ENCODE data around the gene GPBP1.

GPBP1 gene

GRCh38 chr5:57215629-57216195, 41.9 kb downstream of the GPBP1 start:
- H3K4me1 ChIP-seq, result no peaks in the 10 kb centered on the region
- H3K27me3 ChIP-seq, result no peaks in the 10 kb centered on the region
- no peaks in the 10 kb centered on the region for H3K9me3 ChIP-seq
- H3K4me3 ChIP-seq (ENCODE audit: low read depth, low read length), result no peak overlapping the region
- TF ChIP-seq CTCF (IDR thresholded peaks at IDR 0.05; ENCODE audit: low read depth, low read length), result no peak
- DNase-seq, result no peak
- H3K36me3 ChIP-seq, result peaks cover 23% of the 10 kb centered on the region

GRCh38 chr5:57216714-57217113, 42.9 kb downstream of the GPBP1 start:
- Histone ChIP-seq H3K4me3 (ENCODE audit: low read depth, low read length) (no peak overlapping the region), H3K9me3 (no peaks in the 10 kb centered on the region), H3K36me3 (peaks cover 23% of the 10 kb centered on the region), H3K27me3 (no peaks in the 10 kb centered on the region), H3K4me1 (no peaks in the 10 kb centered on the region)
- no peak for TF ChIP-seq CTCF (IDR thresholded peaks at IDR 0.05; ENCODE audit: low read depth, low read length)
- DNase-seq, result no peak

GRCh38 chr5:57219386-57219785, 45.5 kb downstream of the GPBP1 start:
- Histone ChIP-seq H3K4me3 (ENCODE audit: low read depth, low read length) (no peak overlapping the region), H3K27me3 (no peaks in the 10 kb centered on the region), H3K4me1 (no peaks in the 10 kb centered on the region), H3K36me3 (peaks cover 17% of the 10 kb centered on the region), H3K9me3 (no peaks in the 10 kb centered on the region)
- DNase-seq, result no peak
- no peak for TF ChIP-seq CTCF (IDR thresholded peaks at IDR 0.05; ENCODE audit: low read depth, low read length)

- peaks cover 7% of the 10 kb centered on the region for H3K36me3 ChIP-seq
- DNase-seq, result no peak
- peak; percentile 77 for TF ChIP-seq CTCF (IDR thresholded peaks at IDR 0.05; ENCODE audit: low read depth, low read length)
These were observed 47.2 kb downstream of the GPBP1 start for GRCh38 chr5:57221049-57221568.

GRCh38 chr5:57225553-57225952, 51.7 kb downstream of the GPBP1 start:
- Histone ChIP-seq H3K4me1 (no peaks in the 10 kb centered on the region), H3K27me3 (no peaks in the 10 kb centered on the region), H3K36me3 (peaks cover 6% of the 10 kb centered on the region), H3K9me3 (no peaks in the 10 kb centered on the region), H3K4me3 (ENCODE audit: low read depth, low read length) (no peak overlapping the region)
- no peak for TF ChIP-seq CTCF (IDR thresholded peaks at IDR 0.05; ENCODE audit: low read depth, low read length)
- DNase-seq, result no peak

More at GRCh38 chr5:57221049-57221568, 47.2 kb downstream of the GPBP1 start:
- H3K4me1 ChIP-seq, result no peaks in the 10 kb centered on the region
- no peaks in the 10 kb centered on the region for H3K9me3 ChIP-seq
- no peaks in the 10 kb centered on the region for H3K27me3 ChIP-seq
- no peak overlapping the region for H3K4me3 ChIP-seq (ENCODE audit: low read depth, low read length)

- no peaks in the 10 kb centered on the region for H3K27me3 ChIP-seq
- no peak overlapping the region for H3K4me3 ChIP-seq (ENCODE audit: low read depth, low read length)
- H3K36me3 ChIP-seq, result peaks cover 39% of the 10 kb centered on the region
- H3K4me1 ChIP-seq, result no peaks in the 10 kb centered on the region
- DNase-seq, result no peak
- no peak for TF ChIP-seq CTCF (IDR thresholded peaks at IDR 0.05; ENCODE audit: low read depth, low read length)
- H3K9me3 ChIP-seq, result no peaks in the 10 kb centered on the region
These were observed 55.5 kb downstream of the GPBP1 start for GRCh38 chr5:57229313-57229712.
